Measurements from ENCODE around the gene TERF2IP.

DNA sequence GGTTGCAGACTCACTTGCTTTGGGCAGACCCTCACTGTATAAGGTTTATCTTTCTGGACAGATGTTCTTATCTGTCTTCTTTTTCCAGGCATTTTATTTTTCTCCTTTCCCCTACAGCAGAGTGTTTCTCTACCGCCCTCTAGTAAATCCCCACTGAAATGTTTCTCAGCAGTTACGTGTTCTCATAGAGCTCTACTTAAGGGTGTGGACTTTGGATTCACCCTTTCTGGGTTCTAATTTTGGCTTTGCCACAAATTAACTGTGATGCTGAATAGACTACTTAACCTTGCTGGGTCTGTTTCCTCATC lies 26.4 kb upstream of the TERF2IP start:
- no peak for TF ChIP-seq JUNB (IDR thresholded peaks at IDR 0.05; ENCODE audit: unreplicated experiment)
- TF ChIP-seq EZH2 (IDR thresholded peaks at IDR 0.05; ENCODE audit: low read depth, unreplicated experiment): no peak
- TF ChIP-seq, protein P1, sequence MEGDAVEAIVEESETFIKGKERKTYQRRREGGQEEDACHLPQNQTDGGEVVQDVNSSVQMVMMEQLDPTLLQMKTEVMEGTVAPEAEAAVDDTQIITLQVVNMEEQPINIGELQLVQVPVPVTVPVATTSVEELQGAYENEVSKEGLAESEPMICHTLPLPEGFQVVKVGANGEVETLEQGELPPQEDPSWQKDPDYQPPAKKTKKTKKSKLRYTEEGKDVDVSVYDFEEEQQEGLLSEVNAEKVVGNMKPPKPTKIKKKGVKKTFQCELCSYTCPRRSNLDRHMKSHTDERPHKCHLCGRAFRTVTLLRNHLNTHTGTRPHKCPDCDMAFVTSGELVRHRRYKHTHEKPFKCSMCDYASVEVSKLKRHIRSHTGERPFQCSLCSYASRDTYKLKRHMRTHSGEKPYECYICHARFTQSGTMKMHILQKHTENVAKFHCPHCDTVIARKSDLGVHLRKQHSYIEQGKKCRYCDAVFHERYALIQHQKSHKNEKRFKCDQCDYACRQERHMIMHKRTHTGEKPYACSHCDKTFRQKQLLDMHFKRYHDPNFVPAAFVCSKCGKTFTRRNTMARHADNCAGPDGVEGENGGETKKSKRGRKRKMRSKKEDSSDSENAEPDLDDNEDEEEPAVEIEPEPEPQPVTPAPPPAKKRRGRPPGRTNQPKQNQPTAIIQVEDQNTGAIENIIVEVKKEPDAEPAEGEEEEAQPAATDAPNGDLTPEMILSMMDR (conservative IDR thresholded peaks at IDR 0.05; ENCODE audit: low read depth in 2 of 2): peak; percentile 59 to 64
- TF ChIP-seq, protein P2, sequence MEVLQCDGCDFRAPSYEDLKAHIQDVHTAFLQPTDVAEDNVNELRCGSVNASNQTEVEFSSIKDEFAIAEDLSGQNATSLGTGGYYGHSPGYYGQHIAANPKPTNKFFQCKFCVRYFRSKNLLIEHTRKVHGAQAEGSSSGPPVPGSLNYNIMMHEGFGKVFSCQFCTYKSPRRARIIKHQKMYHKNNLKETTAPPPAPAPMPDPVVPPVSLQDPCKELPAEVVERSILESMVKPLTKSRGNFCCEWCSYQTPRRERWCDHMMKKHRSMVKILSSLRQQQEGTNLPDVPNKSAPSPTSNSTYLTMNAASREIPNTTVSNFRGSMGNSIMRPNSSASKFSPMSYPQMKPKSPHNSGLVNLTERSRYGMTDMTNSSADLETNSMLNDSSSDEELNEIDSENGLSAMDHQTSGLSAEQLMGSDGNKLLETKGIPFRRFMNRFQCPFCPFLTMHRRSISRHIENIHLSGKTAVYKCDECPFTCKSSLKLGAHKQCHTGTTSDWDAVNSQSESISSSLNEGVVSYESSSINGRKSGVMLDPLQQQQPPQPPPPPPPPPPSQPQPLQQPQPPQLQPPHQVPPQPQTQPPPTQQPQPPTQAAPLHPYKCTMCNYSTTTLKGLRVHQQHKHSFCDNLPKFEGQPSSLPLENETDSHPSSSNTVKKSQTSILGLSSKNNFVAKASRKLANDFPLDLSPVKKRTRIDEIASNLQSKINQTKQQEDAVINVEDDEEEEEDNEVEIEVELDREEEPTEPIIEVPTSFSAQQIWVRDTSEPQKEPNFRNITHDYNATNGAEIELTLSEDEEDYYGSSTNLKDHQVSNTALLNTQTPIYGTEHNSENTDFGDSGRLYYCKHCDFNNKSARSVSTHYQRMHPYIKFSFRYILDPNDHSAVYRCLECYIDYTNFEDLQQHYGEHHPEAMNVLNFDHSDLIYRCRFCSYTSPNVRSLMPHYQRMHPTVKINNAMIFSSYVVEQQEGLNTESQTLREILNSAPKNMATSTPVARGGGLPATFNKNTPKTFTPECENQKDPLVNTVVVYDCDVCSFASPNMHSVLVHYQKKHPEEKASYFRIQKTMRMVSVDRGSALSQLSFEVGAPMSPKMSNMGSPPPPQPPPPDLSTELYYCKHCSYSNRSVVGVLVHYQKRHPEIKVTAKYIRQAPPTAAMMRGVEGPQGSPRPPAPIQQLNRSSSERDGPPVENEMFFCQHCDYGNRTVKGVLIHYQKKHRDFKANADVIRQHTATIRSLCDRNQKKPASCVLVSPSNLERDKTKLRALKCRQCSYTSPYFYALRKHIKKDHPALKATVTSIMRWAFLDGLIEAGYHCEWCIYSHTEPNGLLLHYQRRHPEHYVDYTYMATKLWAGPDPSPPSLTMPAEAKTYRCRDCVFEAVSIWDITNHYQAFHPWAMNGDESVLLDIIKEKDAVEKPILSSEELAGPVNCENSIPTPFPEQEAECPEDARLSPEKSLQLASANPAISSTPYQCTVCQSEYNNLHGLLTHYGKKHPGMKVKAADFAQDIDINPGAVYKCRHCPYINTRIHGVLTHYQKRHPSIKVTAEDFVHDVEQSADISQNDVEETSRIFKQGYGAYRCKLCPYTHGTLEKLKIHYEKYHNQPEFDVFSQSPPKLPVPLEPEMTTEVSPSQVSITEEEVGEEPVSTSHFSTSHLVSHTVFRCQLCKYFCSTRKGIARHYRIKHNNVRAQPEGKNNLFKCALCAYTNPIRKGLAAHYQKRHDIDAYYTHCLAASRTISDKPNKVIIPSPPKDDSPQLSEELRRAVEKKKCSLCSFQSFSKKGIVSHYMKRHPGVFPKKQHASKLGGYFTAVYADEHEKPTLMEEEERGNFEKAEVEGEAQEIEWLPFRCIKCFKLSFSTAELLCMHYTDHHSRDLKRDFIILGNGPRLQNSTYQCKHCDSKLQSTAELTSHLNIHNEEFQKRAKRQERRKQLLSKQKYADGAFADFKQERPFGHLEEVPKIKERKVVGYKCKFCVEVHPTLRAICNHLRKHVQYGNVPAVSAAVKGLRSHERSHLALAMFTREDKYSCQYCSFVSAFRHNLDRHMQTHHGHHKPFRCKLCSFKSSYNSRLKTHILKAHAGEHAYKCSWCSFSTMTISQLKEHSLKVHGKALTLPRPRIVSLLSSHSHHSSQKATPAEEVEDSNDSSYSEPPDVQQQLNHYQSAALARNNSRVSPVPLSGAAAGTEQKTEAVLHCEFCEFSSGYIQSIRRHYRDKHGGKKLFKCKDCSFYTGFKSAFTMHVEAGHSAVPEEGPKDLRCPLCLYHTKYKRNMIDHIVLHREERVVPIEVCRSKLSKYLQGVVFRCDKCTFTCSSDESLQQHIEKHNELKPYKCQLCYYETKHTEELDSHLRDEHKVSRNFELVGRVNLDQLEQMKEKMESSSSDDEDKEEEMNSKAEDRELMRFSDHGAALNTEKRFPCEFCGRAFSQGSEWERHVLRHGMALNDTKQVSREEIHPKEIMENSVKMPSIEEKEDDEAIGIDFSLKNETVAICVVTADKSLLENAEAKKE (CRISPR knock-in tag; IDR thresholded peaks at IDR 0.05): no peak
- no peak for TF ChIP-seq CREB1 (CRISPR knock-in tag; IDR thresholded peaks at IDR 0.05; ENCODE audit: low read depth)
- TF ChIP-seq EZH2phosphoT487 (IDR thresholded peaks at IDR 0.05; ENCODE audit: unreplicated experiment): no peak
- TF ChIP-seq, protein P3, sequence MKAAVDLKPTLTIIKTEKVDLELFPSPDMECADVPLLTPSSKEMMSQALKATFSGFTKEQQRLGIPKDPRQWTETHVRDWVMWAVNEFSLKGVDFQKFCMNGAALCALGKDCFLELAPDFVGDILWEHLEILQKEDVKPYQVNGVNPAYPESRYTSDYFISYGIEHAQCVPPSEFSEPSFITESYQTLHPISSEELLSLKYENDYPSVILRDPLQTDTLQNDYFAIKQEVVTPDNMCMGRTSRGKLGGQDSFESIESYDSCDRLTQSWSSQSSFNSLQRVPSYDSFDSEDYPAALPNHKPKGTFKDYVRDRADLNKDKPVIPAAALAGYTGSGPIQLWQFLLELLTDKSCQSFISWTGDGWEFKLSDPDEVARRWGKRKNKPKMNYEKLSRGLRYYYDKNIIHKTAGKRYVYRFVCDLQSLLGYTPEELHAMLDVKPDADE (IDR thresholded peaks at IDR 0.05): no peak
- no peak for TF ChIP-seq ZNF331 (CRISPR knock-in tag; IDR thresholded peaks at IDR 0.05; ENCODE audit: low read depth)
